OCI-LY1 (cell line): ENCODE measurements around the gene CEP97.

Experiments used
- CTCF ChIP-seq: fragments of 200-600 bp; sonication (generic), shearing (Covaris generic); IDR thresholded peaks from 2 replicates; pipeline ENCODE4 v1.5.1; 2017; ENCODE audit warnings: mild to moderate bottlenecking, antibody characterized with exemption, low read length, moderate library complexity, mixed read lengths
- EZH2 ChIP-seq: fragments of 200-600 bp; sonication (generic), shearing (Covaris generic); IDR thresholded peaks from 2 replicates; pipeline ENCODE4 v1.8.0; 2017; ENCODE audit warnings: borderline replicate concordance, mixed run types, mild to moderate bottlenecking, antibody characterized with exemption, low read length, moderate library complexity, mixed read lengths

DNA sequence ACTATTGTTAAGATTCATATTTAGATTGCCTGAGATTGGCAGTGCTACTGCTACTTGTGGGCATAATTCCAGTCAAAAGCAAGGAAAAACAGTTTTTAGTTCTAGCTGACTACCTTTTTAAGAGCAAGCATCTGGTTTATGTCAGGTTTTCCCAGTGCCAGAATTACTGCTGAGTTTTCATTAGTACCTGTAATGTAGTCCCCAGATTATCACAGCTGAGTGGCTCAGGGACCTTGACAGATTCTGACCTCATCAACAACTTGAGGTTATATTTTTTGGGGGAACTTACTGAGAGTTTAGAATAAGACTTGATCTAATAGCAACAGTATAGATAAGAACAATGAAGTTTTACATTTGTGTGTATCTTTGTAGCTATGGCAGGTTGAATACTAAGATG is 85.6 kb downstream of the CEP97 start:
- TF ChIP-seq CTCF: no peak
- no peak for TF ChIP-seq EZH2
